Measurements from ENCODE around the gene METTL1. TPM values are rescaled to one million over a fixed set of nuclear protein-coding genes. Genes with fewer than 3 reads are reported as not detected.

Gene METTL1
- polyA plus RNA-seq, 4 donors = 29.0 to 33.4 (median 29.9) TPM

DNA sequence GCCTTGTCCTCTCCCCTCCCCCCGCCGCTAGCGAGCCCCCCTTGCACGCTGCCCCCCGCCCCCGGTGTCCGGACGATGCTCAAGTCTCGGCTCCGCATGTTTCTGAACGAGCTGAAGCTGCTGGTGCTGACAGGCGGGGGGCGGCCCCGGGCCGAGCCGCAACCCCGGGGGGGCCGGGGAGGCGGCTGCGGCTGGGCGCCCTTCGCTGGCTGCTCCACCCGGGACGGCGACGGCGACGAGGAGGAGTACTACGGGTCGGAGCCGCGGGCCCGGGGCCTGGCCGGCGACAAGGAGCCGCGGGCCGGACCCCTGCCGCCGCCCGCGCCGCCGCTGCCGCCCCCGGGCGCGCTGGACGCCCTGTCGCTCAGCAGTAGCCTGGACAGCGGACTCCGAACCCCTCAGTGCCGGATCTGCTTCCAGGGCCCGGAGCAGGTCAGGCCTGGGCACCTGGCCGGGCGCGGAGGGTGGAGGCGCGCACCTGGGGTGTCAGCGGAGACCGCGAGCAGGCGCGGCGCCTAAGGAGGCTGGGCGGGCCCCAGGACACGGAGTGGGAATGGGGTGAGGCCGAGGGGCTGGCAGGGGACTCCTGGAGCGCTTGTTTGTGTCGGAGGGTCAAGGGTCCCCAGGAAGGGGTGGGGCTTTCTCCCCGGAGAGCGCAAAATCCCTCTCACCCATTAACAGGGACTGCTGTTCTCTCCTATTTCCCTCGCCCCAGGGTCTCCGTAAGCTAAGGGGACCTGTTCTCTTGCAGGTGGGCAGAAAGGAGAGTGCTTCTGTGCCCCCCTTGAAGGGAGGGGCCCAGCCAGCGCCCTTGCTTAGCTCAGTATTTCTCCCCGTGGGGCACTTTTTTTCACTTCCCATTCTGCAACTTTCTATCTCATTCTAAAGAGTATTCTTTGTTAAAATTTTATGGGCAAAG, 16.2 kb downstream of the METTL1 start:
- no peak for DNase-seq (ENCODE audit: low read depth in 4 of 4, low spot score in 3 of 4)

DNA sequence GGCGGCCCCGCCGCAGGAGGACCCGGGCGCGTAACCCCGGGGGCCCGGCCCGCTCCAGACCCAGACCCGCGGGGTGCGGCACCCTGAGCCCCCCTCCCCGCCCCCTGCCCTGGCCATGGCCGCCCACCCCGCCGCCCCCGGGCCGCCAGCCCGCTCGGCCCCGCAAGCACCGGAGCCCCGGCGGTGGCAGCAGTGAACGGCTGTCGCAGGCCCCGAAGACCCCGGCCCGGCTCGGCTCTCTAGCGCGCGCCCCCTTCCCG, 16.8 kb downstream of the METTL1 start:
- DNase-seq (ENCODE audit: low read depth in 4 of 4, low spot score in 3 of 4) = no peak

DNA sequence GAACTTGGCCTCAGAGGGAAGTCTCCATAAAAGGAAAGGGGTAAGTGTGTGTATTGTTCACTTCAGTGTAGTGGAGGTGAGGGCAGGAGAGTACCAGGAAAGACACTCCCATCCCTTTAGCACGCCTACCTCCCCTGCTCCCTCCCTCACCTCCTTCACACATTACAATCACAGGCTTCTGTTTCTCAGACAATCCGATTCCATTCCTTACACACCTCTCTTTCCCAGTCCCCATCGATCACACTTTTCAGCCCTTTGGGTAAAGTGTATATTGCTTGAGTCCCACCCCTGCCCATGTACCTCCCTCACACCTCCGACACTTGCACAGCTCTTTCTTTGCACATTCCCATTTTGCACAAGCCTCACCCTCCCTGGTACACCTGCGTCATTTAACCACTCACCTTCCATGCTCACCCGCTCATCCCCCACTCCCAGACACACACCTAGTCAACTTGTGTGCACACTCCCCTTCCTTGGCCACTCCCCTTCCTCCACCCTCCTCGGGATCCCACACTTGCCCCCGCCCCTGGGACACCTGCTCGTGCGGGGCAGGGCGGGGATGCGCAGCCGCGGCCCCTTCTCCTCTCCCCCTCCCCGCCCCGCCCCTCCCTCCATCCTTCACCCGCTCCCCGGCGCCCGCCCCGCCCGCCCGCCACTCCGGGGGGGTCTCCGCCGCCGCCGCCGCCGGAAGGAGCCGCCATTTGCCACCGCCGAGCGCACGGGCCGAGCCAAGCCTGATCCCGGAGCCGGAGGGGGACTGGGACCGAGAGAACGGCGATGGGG, 17.3 kb downstream of the METTL1 start, which contains the start of gene MARCHF9:
Gene MARCHF9 (plus strand): TSS at position 693 of the 783 bp plus-strand sequence. CDS start 426 bp downstream, outside the sequence.
- DNase-seq (ENCODE audit: low read depth in 4 of 4, low spot score in 3 of 4) = no peak

DNA sequence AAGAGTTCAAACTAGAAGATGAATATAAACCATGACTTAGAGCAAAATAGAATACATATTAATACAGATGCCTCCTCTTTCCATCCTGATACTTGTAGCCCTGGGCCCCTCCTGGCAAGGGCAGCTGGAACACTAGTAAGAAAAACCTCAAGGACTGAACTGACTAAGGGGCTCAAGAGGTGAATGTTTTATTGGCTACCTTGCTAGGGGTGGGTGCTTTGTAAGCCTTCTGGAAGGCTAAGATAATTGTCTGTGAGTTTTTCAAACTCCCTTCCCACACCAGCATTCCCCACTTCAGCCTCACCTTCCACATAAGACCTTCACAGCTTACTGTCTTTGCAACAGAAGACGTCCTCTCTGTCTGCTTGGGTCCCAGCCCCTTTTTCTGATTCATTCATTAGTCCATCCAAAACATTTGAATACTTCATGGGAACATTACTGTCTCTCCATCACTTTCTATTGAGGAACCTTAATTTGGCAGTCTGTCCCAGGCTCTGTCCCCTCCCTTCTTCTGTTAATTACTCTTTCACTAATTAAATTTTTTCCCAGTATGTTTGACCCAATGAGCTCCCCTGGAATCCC, 18.1 kb downstream of the METTL1 start:
- DNase-seq (ENCODE audit: low read depth in 4 of 4, low spot score in 3 of 4) = no peak

DNA sequence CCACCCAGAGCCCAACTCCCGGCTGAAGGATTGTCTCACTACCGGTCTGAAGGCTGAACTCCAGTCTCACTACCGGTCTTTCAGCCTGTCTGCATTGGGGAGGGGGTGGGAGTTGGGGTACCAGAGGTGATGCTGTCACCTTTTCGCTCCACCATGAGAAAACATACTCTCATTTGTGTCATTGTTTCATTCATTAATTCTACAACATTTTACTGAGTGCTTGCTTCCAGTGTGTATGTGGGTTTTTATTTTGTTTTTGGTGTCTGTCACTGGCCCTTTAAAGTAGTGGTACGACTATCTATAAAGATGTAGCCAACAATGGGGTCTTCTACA, 19.3 kb downstream of the METTL1 start:
- DNase-seq (ENCODE audit: low read depth in 4 of 4, low spot score in 3 of 4) = no peak

DNA sequence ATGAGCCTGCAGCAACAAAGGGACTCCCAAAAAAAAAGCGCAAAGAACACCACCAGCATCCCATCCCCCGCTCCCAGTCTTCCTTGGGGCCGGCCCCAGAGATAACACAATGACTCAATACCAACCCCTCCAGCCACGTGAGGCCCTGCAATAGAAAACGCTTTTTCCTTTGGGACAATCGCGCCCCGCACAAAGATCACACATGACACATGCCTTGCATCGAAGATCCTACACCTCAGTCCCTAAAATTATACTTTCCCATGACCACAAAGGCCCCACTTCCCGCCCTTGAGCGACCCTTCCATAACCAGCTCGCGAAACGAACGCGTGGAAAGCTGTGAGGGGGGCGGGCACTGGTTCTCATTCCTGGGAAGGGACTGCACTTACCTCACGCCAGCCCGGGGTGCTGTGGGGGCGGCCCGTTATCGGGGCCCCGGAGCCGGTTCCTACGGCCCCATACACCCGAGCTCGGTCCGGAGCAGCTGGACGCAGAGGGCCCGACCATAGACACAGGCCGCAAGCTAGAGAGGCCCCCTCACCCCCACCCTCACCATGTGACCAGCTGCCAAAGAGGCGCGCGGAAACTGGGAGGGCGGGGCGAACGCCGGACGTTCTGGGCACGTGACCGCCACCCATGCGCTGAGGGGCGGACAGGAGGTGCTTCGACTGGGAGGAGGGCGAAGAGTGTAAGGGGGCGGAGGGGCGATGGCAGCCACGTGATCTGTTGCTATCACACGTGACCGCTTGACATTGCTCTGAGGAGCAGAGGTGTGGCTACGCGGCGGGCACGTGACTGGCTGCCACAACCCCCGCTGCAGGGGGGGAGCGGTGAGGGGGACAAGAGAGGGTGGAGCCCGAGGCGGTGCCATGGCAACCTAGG, 19.9 kb downstream of the METTL1 start, which contains the start of gene CDK4:
Gene CDK4 (minus strand): TSS at position 523 of the 880 bp plus-strand sequence. CDS start 593 bp downstream, outside the sequence.
- peak; percentile 96 to 97 (median 97) for DNase-seq (ENCODE audit: low read depth in 4 of 4, low spot score in 3 of 4)

DNA sequence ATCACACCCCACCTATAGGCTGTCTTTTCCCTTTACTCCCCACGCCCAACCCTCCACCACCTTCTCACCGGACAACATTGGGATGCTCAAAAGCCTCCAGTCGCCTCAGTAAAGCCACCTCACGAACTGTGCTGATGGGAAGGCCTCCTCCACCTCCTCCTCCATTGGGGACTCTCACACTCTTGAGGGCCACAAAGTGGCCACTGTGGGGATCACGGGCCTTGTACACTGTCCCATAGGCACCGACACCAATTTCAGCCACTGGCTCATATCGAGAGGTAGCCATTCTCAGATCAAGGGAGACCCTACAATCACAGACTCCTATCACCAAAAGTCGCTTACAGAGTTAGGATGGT, 20.5 kb downstream of the METTL1 start:
- DNase-seq (ENCODE audit: low read depth in 4 of 4, low spot score in 3 of 4) = no peak

DNA sequence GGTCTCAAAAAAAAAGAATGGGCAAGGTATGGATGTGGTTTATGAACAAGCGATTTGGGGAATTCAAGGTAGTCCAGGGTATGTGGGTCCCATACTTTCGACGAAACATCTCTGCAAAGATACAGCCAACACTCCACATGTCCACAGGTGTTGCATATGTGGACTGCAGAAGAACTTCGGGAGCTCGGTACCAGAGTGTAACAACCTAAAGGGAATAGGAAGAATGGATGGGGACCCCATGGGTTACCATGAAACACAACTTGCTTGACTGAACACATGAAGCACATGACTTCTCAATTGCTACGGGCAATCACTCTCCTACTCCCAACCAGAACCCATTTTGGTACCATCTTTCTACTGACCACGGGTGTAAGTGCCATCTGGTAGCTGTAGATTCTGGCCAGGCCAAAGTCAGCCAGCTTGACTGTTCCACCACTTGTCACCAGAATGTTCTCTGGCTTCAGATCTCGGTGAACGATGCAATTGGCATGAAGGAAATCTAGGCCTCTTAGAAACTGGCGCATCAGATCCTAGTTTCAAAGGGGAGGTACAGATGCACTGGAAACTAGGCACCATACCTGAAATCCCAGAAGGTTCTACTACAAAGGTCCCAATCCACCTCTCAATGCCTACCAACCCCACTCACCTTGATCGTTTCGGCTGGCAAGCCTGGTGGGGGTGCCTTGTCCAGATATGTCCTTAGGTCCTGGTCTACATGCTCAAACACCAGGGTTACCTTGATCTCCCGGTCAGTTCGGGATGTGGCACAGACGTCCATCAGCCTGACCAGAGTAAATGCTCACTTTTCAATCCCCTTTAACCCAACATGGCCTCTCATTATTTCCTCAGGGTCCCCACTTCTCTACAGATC, 21.1 kb downstream of the METTL1 start:
- DNase-seq (ENCODE audit: low read depth in 4 of 4, low spot score in 3 of 4) = no peak

DNA sequence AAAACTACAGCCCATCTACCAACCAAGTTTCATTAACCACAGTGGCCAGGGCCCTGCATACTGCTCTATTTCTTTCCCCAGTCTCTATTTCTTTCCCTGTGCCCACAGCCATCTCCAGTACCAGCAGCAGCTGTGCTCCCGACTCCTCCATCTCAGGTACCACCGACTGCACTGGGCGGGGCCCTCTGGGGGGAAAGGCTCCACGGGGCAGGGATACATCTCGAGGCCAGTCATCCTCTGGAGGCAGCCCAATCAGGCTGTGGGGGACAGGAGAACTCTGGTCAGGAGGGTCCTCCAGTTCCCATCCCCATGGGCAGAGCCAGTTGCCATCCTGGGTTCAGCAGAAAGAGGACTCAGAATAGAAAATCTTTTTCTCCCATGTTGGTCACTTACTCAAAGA, 22.8 kb downstream of the METTL1 start:
- DNase-seq (ENCODE audit: low read depth in 4 of 4, low spot score in 3 of 4) = no peak

DNA sequence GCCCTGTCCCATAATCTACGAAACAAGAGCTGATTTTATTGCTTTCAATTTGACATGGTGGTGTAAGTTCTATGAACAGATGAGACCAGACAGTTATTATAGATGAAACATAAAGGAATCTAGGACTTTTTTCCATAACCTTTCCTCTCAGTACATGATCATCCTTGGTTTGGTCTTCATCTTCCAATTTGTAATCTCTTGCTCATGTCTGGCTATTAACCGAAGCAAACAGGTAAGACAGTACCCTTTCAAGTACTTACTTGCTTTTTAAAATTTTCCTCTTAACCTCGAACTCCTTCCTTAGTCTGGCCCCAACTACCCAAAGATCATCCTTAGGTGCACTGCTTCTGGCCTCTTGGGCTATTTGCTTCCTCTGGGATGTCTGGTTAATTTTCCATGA, 25.9 kb downstream of the METTL1 start:
- DNase-seq (ENCODE audit: low read depth in 4 of 4, low spot score in 3 of 4) = no peak

DNA sequence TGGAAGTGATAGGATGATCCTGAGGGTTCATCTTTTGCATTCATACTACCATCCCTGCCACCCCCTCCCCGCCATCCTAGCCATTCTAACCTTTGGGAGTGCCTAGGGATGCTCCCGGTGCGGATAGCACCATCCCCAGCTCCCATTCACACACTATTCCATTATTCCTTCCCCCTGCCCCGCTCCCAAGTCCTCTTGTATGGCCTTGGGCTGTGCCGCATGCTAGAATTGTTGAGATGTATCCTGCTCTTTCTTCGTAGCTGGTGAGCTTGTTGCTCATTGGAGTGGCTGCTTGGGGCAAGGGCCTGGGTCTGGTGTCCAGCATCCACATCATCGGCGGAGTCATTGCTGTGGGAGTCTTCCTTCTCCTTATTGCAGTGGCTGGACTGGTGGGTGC, 26.4 kb downstream of the METTL1 start:
- no peak for DNase-seq (ENCODE audit: low read depth in 4 of 4, low spot score in 3 of 4)

DNA sequence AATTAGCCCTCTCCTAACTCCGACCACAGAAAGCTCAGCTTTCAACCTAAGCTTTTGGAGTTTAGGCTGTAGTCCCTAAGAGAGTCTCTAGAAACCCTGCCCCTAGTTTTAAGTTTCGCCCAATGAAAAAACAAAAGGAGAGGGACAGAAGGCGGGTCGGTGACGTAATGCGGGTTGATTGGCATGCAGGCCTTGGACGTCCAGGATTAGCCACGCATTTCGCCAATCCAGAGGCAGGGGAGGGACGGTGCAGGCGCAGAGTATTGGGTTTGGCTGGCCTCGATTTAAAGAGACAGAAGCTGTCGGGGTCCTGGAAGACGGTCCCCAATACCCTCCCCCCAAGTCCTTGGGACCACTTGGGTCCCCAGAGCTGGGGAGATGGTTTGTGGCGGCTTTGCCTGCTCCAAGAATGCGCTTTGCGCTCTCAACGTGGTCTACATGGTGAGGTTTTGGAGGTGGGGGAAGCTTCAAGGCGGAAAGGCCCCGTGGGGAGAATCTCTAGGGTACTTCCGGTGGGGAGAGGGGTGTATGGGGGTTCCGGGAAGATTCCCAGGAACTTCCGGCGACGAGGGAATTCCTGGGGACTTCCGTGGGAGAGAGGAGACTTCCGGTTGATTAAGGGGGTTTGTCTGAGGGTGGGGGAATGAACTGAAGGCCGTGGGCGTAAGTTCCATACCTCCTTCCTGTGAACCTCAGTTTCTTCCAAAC, 27.0 kb downstream of the METTL1 start, which contains the start of gene TSPAN31:
Gene TSPAN31 (plus strand): TSS at position 263 of the 708 bp plus-strand sequence. CDS start 116 bp downstream, at position 379.
- DNase-seq (ENCODE audit: low read depth in 4 of 4, low spot score in 3 of 4) = peak; percentile 95 to 98 (median 96)

DNA sequence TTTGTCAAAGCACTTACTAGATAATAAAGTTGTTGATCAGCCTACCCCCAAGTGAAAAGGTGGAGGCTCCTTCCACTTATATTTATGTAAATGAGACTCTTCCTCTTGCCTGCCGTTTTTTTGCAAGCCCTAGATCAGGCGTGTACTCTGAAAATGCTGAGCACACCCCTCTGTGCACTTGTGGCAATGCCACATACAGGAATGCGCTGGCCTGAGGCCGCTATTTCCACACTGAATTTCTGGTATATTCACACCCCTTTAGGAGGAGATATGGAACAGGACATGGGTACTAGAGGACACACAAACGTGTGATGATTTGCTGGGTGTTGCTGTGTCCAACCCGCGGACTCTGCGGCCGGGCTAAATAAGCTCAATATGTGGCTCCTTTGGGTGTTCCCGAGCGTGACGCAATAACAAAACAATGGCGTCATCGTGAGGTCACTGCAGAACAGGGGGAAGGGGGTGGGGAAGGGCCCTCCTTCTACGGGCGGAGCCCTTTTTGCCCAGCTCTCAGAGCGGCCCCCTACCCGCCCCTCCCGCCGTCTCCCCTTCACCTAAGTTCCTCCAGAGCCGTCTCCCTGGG, 27.6 kb downstream of the METTL1 start:
- DNase-seq (ENCODE audit: low read depth in 4 of 4, low spot score in 3 of 4) = no peak

DNA sequence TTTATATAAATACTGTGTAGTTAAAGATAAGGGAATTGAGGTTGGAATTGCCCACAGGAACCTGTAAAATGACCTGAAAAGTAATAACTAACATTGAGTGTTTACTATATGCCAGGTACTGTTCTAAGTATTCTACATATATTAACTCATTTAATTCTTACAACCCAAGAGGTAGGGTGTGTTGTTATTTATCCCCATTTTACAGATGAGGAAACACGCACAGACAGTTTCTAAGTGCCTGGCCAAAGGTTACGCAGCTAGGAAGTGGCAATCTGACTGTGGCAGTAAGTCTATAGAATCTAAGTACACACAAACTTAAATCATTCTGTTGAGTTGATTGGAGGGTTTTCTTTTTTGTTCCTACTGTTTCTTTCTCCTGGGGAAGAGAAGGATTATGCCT, 28.1 kb downstream of the METTL1 start:
- no peak for DNase-seq (ENCODE audit: low read depth in 4 of 4, low spot score in 3 of 4)

DNA sequence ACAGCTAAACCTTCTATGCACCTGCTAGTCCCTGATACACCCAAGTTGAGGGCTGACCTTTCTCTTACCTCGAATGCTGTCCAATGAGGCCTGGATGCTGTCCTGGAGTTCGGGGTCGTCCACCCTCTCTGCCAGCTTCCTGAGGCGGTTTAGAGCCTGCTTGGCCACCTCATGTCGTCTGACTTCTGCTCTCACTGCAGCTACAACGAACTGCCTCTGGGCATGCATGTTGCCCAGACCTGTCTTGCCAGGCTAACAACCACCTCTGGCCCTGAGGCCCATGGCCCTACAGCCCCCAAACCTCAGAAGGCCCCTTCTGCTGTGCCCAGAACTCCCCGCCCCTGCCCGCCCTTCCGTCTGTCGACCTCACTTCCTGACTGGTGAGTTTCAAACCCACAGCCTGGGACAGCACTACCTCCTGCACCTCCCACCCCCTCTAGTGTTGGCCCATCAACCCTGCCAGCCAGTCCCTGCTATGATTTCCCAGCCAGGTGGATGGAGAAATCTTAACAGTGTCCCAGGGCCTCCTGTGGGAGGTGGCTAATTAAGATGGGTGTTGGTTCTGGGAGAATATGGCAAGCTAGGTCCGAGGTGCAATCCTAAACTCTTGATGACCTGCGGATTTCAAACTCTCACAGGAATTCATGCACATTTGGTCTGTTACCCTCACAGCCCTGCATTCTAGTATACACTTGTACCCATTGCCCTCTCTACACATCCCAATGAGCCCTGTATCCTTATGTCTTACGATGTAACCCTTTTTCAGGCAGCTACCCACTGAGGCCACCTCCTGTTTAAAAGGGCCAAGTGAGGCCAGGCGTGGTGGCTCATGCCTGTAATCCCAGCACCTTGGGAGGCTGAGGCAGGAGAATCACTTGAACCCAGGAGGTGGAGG, 29.8 kb downstream of the METTL1 start:
- DNase-seq (ENCODE audit: low read depth in 4 of 4, low spot score in 3 of 4) = no peak

DNA sequence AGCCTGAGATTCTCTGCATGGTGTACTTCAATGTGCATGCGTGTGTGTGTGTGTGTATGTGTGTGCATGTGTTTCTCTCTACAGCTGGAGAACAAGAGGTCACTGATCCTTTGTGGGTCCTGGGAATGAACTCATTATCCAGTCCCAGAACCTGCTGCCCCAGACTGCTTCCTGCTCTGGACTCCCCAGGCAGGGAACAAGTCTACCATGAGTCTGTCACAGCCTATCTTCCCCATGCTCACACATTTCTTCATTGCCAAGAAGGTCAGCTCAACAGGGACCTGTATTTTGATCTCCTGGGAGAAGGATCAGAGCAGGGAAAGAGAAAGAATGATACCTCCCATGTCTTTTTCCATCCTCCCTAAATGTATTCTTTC, 30.5 kb downstream of the METTL1 start:
- no peak for DNase-seq (ENCODE audit: low read depth in 4 of 4, low spot score in 3 of 4)

DNA sequence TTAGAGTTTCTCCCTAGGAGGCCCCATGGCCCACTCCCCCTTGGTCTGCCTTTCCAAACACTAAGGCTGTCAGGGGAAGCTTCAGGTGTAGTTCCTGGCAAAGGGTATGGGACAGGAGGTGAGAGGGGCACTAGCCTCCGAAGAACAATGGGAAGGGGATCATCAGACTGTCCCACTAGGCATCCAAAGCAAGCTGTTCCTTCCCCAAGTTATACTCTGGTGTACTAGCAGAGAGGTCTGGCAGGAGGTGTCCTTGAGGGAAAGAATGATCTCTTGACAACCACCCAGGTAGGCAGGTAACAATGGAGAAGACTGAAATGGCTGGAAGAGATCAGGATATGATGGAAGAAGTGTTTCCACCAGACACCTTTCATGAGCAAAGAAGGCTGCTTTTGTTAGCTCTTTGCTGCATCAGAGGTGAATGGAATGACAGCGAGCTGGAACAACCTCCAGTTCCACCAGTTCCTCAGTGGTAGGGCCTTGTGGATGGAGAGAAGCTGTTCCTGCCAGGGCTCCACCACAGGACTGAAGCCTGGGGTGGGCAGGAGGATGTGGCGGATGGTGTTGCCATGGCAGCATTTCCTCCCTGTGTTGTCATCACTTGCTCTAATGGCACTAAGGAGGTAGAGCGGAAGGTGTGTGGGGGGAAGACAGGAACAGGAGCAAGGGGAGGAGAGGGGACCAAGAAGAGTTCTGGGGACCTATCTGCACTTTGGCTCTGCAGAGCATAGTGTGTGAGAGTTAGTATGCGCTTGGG, 31.1 kb downstream of the METTL1 start:
- no peak for DNase-seq (ENCODE audit: low read depth in 4 of 4, low spot score in 3 of 4)
